ENCODE measurements around the gene TSN.

The TSN gene

GRCh38 chr2:121764681-121765228 lies 9.3 kb downstream of the TSN start:
- DNase-seq (ENCODE audit: low spot score), result no peak
- TF ChIP-seq CTCF (IDR thresholded peaks at IDR 0.05; ENCODE audit: poor library complexity, severe bottlenecking), result no peak
- Histone ChIP-seq H3K4me1 (ENCODE audit: insufficient read depth, poor library complexity, severe bottlenecking) (no peaks in the 10 kb centered on the region), H3K27me3 (ENCODE audit: insufficient read depth, poor library complexity, severe bottlenecking) (no peaks in the 10 kb centered on the region), H3K27ac (ENCODE audit: poor library complexity, severe bottlenecking) (no peak overlapping the region), H3K4me3 (ENCODE audit: severe bottlenecking) (no peak overlapping the region), H3K36me3 (ENCODE audit: low read depth) (peaks cover 79% of the 10 kb centered on the region), H3K9me3 (ENCODE audit: severe bottlenecking) (no peaks in the 10 kb centered on the region)
- no peak for ATAC-seq (ENCODE audit: low read depth)

- Histone ChIP-seq H3K4me3 (ENCODE audit: severe bottlenecking) (no peak overlapping the region), H3K27ac (ENCODE audit: poor library complexity, severe bottlenecking) (no peak overlapping the region), H3K36me3 (ENCODE audit: low read depth) (peaks cover 64% of the 10 kb centered on the region)
Measured at GRCh38 chr2:121766624-121767023, 11.2 kb downstream of the TSN start.

GRCh38 chr2:121768143-121768755 lies 12.8 kb downstream of the TSN start:
- TF ChIP-seq CTCF (IDR thresholded peaks at IDR 0.05; ENCODE audit: poor library complexity, severe bottlenecking), result no peak
- H3K4me1 ChIP-seq (ENCODE audit: insufficient read depth, poor library complexity, severe bottlenecking), result no peaks in the 10 kb centered on the region
- no peak for ATAC-seq (ENCODE audit: low read depth)
- no peaks in the 10 kb centered on the region for H3K9me3 ChIP-seq (ENCODE audit: severe bottlenecking)
- peaks cover 48% of the 10 kb centered on the region for H3K36me3 ChIP-seq (ENCODE audit: low read depth)
- H3K27ac ChIP-seq (ENCODE audit: poor library complexity, severe bottlenecking), result no peak overlapping the region
- DNase-seq (ENCODE audit: low spot score), result no peak
- no peak overlapping the region for H3K4me3 ChIP-seq (ENCODE audit: severe bottlenecking)
- no peaks in the 10 kb centered on the region for H3K27me3 ChIP-seq (ENCODE audit: insufficient read depth, poor library complexity, severe bottlenecking)

More at GRCh38 chr2:121766624-121767023, 11.2 kb downstream of the TSN start:
- ATAC-seq (ENCODE audit: low read depth) (no peak), DNase-seq (ENCODE audit: low spot score) (no peak)
- TF ChIP-seq CTCF (IDR thresholded peaks at IDR 0.05; ENCODE audit: poor library complexity, severe bottlenecking), result no peak
- Histone ChIP-seq H3K9me3 (ENCODE audit: severe bottlenecking) (no peaks in the 10 kb centered on the region), H3K27me3 (ENCODE audit: insufficient read depth, poor library complexity, severe bottlenecking) (no peaks in the 10 kb centered on the region), H3K4me1 (ENCODE audit: insufficient read depth, poor library complexity, severe bottlenecking) (no peaks in the 10 kb centered on the region)

GRCh38 chr2:121771976-121772742 lies 16.7 kb downstream of the TSN start:
- ATAC-seq (ENCODE audit: low read depth), result no peak
- no peak for TF ChIP-seq CTCF (IDR thresholded peaks at IDR 0.05; ENCODE audit: poor library complexity, severe bottlenecking)
- DNase-seq (ENCODE audit: low spot score), result no peak
- Histone ChIP-seq H3K9me3 (ENCODE audit: severe bottlenecking) (no peaks in the 10 kb centered on the region), H3K4me3 (ENCODE audit: severe bottlenecking) (no peak overlapping the region), H3K4me1 (ENCODE audit: insufficient read depth, poor library complexity, severe bottlenecking) (no peaks in the 10 kb centered on the region), H3K27ac (ENCODE audit: poor library complexity, severe bottlenecking) (no peak overlapping the region), H3K36me3 (ENCODE audit: low read depth) (peaks cover 8% of the 10 kb centered on the region; the same call in 1 of the 2 replicates), H3K27me3 (ENCODE audit: insufficient read depth, poor library complexity, severe bottlenecking) (no peaks in the 10 kb centered on the region)
